Panc1 (cell line): ENCODE data around the gene TMEM163. TPM values are rescaled to one million over a fixed set of nuclear protein-coding genes. Genes with fewer than 3 reads are reported as not detected.

Experiments used
- ATAC-seq: fragments of 200-7000 bp; cut with Tn5 transposase; 2 replicates; pipeline ENCODE4 v1.9.1; 2020; ENCODE audit warnings: mild to moderate bottlenecking, moderate library complexity
- BruUV-seq: library from RNA; stranded (reverse); fragments of 400-500 nt; replicated peaks from 2 replicates; lab custom pipeline; 2021; lab: Mats Ljungman, UMichigan
- CTCF ChIA-PET: fragments of 300-600 bp; sonication (Branson Sonifier 250); formaldehyde crosslinking; loops from one replicate; lab custom pipeline; 2022; ENCODE audit warnings: antibody characterized with exemption; lab: Charles Lee
- POLR2A ChIA-PET: fragments of 300-600 bp; sonication (Branson Sonifier 250); formaldehyde crosslinking; loops from one replicate; lab custom pipeline; 2022; ENCODE audit warnings: antibody characterized with exemption; lab: Charles Lee
- DNase-seq: peaks from one replicate; pipeline ENCODE4 v3.0.0-alpha.2; 2010; ENCODE audit warnings: low read depth, low spot score
- H3K27ac ChIP-seq: 2 replicates; pipeline ENCODE4 v1.5.1; 2011; ENCODE audit warnings: mild to moderate bottlenecking, low read length, inconsistent platforms
- H3K27me3 ChIP-seq: fragments of 200-500 bp; sonication (Bioruptor generic); 2 replicates; pipeline ENCODE4 v1.6.0; 2014; ENCODE audit warnings: low read length, inconsistent platforms; ENCODE audit not compliant: control insufficient read depth, insufficient read depth
- H3K36me3 ChIP-seq: fragments of 200-500 bp; sonication (Bioruptor generic); 2 replicates; pipeline ENCODE4 v1.5.1; 2014; ENCODE audit warnings: inconsistent platforms, mild to moderate bottlenecking, low read length, moderate library complexity; ENCODE audit not compliant: control insufficient read depth, insufficient read depth
- H3K4me1 ChIP-seq: 2 replicates; pipeline ENCODE4 v1.5.1; 2011; ENCODE audit warnings: inconsistent platforms, mild to moderate bottlenecking, low read length, moderate library complexity; ENCODE audit not compliant: control insufficient read depth, insufficient read depth
- H3K4me3 ChIP-seq, 2 experiments: 2 replicates each; pipeline ENCODE4 v1.5.1; 2011 to 2012; ENCODE audit warnings: low read depth in 2 of 2, low read length in 2 of 2, mild to moderate bottlenecking in 2 of 2, inconsistent platforms in 1 of 2, moderate library complexity in 1 of 2
- H3K9me3 ChIP-seq: fragments of 200-500 bp; sonication (Bioruptor generic); 2 replicates; pipeline ENCODE4 v1.5.1; 2014; ENCODE audit warnings: low read depth, mild to moderate bottlenecking, inconsistent platforms, low read length, moderate library complexity; ENCODE audit not compliant: control insufficient read depth, insufficient read depth
- POLR2AphosphoS5 ChIP-seq: IDR thresholded peaks from 2 replicates; pipeline ENCODE4 v1.6.1; 2012; ENCODE audit warnings: mild to moderate bottlenecking, low read depth, low read length, moderate library complexity
- SIN3A ChIP-seq: IDR thresholded peaks from 2 replicates; pipeline ENCODE4 v1.6.1; 2012; ENCODE audit warnings: low read depth, mild to moderate bottlenecking, low read length, moderate library complexity, borderline replicate concordance; ENCODE audit not compliant: insufficient read depth
- TCF7L2 ChIP-seq: IDR thresholded peaks from 2 replicates; pipeline ENCODE4 v1.6.1; 2011; ENCODE audit warnings: mild to moderate bottlenecking, low read depth, low read length, inconsistent platforms
- in situ Hi-C: cut with HindIII; loops from 2 replicates; pipeline ENCODE4 v1.10.0; 2016; ENCODE audit warnings: low sequenced_read_pairs, low pct_unique_long_range_greater_than_20kb
- intact Hi-C: fragments of 100-400 bp; cut with micrococcal nuclease; formaldehyde crosslinking; loops from one replicate; pipeline ENCODE4 v1.10.0; 2022; ENCODE audit not compliant: unreplicated experiment
- total RNA-seq: library from RNA; stranded (reverse); gene quantifications from one replicate; pipeline ENCODE4 v1.2.1, GENCODE V29; 2021; ENCODE audit not compliant: unreplicated experiment
- TF ChIP-seq, protein P1 (sequence below), 2 experiments: IDR thresholded peaks; 2 replicates each; pipeline ENCODE4 v1.6.1; 2011 to 2012; ENCODE audit warnings: low read depth in 2 of 2, control low read depth in 1 of 2, low read length in 1 of 2, mild to moderate bottlenecking in 1 of 2, moderate library complexity in 1 of 2; ENCODE audit not compliant: insufficient read depth in 1 of 2
- TF ChIP-seq, protein P2 (sequence below): fragments of 450-650 bp; IDR thresholded peaks from 2 replicates; pipeline ENCODE4 v1.5.1; 2017; ENCODE audit warnings: mild to moderate bottlenecking

The TMEM163 gene
- total RNA-seq, 1 experiment from 2014 or later, result not detected

DNA sequence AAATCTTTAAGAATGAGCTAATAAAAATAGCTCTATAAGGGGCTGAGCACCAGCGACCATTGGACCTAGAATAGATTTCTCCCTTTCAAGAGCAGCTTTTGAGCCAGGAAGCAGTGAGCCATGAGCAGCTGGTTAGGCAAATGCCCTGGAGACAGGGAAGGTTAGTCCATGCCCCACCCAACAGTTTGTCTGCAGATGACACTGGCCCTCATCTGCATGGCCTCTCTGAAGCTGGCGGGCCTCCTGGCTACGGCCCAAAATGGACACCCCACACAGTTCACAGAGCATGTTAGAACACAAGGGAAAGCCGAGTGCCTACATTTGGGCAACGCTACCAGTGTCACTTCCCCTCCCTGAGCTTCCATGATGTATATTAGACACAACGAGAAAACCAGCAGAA is 263.9 kb downstream of the TMEM163 start:
- ChIA-PET POLR2A (interaction anchor here (0.5 kb wide), 1 partner anchor 45 kb away, joined by 5 read pairs; no protein-coding TSS in a partner anchor), CTCF (no interaction called here)
- TF ChIP-seq POLR2AphosphoS5, result no peak
- TF ChIP-seq, protein P1, sequence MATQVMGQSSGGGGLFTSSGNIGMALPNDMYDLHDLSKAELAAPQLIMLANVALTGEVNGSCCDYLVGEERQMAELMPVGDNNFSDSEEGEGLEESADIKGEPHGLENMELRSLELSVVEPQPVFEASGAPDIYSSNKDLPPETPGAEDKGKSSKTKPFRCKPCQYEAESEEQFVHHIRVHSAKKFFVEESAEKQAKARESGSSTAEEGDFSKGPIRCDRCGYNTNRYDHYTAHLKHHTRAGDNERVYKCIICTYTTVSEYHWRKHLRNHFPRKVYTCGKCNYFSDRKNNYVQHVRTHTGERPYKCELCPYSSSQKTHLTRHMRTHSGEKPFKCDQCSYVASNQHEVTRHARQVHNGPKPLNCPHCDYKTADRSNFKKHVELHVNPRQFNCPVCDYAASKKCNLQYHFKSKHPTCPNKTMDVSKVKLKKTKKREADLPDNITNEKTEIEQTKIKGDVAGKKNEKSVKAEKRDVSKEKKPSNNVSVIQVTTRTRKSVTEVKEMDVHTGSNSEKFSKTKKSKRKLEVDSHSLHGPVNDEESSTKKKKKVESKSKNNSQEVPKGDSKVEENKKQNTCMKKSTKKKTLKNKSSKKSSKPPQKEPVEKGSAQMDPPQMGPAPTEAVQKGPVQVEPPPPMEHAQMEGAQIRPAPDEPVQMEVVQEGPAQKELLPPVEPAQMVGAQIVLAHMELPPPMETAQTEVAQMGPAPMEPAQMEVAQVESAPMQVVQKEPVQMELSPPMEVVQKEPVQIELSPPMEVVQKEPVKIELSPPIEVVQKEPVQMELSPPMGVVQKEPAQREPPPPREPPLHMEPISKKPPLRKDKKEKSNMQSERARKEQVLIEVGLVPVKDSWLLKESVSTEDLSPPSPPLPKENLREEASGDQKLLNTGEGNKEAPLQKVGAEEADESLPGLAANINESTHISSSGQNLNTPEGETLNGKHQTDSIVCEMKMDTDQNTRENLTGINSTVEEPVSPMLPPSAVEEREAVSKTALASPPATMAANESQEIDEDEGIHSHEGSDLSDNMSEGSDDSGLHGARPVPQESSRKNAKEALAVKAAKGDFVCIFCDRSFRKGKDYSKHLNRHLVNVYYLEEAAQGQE (IDR thresholded peaks at IDR 0.05; ENCODE audit: insufficient read depth in 1 of 2, low read depth in 2 of 2, low read length in 1 of 2), result no peak
- TF ChIP-seq, protein P2, sequence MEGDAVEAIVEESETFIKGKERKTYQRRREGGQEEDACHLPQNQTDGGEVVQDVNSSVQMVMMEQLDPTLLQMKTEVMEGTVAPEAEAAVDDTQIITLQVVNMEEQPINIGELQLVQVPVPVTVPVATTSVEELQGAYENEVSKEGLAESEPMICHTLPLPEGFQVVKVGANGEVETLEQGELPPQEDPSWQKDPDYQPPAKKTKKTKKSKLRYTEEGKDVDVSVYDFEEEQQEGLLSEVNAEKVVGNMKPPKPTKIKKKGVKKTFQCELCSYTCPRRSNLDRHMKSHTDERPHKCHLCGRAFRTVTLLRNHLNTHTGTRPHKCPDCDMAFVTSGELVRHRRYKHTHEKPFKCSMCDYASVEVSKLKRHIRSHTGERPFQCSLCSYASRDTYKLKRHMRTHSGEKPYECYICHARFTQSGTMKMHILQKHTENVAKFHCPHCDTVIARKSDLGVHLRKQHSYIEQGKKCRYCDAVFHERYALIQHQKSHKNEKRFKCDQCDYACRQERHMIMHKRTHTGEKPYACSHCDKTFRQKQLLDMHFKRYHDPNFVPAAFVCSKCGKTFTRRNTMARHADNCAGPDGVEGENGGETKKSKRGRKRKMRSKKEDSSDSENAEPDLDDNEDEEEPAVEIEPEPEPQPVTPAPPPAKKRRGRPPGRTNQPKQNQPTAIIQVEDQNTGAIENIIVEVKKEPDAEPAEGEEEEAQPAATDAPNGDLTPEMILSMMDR, result no peak
- no peak for TF ChIP-seq TCF7L2
- Histone ChIP-seq H3K9me3 (no peaks in the 10 kb centered on the region), H3K27me3 (no peaks in the 10 kb centered on the region), H3K4me1 (no peaks in the 10 kb centered on the region), H3K36me3 (no peaks in the 10 kb centered on the region), H3K27ac (no peak overlapping the region), H3K4me3 (no peak overlapping the region)
- intact Hi-C loops (no loop called here), in situ Hi-C loops (no loop called here)
- DNase-seq, result no peak
- BruUV-seq, result no TSS peak
- no peak for ATAC-seq

DNA sequence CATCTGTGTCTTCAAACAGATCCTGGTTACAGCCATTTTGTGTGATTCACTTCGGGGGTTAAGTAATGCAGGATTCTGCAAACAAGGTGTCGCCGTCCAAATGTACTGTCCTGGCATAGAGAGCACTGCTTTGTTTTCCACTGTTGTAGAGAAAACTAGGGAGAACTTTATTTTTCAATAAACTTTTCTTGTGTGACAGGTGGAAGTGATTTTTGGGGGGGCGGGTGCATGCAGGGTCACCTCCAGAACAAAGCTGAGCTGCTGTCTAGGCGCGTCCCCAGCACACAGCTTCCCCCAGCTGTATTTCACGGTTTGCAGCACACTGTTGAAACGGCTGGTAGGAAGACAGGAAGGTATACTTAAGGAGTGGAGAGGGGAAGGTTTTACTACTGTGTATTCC is 264.4 kb downstream of the TMEM163 start:
- POLR2A ChIA-PET, result no interaction called here
- ATAC-seq, result no peak

More for the DNA sequence above, 264.4 kb downstream of the TMEM163 start:
- in situ Hi-C loops (no loop called here), intact Hi-C loops (no loop called here)
- DNase-seq, result no peak
- H3K4me3 ChIP-seq, result no peak overlapping the region
- no peaks in the 10 kb centered on the region for H3K9me3 ChIP-seq
- BruUV-seq, result no TSS peak
- H3K27me3 ChIP-seq, result no peaks in the 10 kb centered on the region
- no peaks in the 10 kb centered on the region for H3K36me3 ChIP-seq
- CTCF ChIA-PET, result no interaction called here
- TF ChIP-seq, protein P1 (IDR thresholded peaks at IDR 0.05; ENCODE audit: insufficient read depth in 1 of 2, low read depth in 2 of 2, low read length in 1 of 2), result no peak
- TF ChIP-seq SIN3A (no peak), POLR2AphosphoS5 (no peak), TCF7L2 (no peak)
- H3K4me1 ChIP-seq, result no peaks in the 10 kb centered on the region
- no peak overlapping the region for H3K27ac ChIP-seq
